ENCODE measurements around the gene FREM1.

GRCh38 chr9:14924230-14925219, 14.3 kb upstream of the FREM1 start:
- TF ChIP-seq, protein P1, sequence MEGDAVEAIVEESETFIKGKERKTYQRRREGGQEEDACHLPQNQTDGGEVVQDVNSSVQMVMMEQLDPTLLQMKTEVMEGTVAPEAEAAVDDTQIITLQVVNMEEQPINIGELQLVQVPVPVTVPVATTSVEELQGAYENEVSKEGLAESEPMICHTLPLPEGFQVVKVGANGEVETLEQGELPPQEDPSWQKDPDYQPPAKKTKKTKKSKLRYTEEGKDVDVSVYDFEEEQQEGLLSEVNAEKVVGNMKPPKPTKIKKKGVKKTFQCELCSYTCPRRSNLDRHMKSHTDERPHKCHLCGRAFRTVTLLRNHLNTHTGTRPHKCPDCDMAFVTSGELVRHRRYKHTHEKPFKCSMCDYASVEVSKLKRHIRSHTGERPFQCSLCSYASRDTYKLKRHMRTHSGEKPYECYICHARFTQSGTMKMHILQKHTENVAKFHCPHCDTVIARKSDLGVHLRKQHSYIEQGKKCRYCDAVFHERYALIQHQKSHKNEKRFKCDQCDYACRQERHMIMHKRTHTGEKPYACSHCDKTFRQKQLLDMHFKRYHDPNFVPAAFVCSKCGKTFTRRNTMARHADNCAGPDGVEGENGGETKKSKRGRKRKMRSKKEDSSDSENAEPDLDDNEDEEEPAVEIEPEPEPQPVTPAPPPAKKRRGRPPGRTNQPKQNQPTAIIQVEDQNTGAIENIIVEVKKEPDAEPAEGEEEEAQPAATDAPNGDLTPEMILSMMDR (IDR thresholded peaks at IDR 0.05) = no peak
- no peak for TF ChIP-seq POLR2A (IDR thresholded peaks at IDR 0.05)
